ENCODE measurements around the gene SORCS2.

Gene SORCS2

GRCh38 chr4:7618361-7618760 is 426.0 kb downstream of the SORCS2 start:
- no peak for DNase-seq (ENCODE audit: low spot score)

- DNase-seq (ENCODE audit: low spot score), result no peak
These were observed 427.9 kb downstream of the SORCS2 start for GRCh38 chr4:7620086-7620813.

GRCh38 chr4:7620814-7621176 is 428.5 kb downstream of the SORCS2 start:
- no peak for DNase-seq (ENCODE audit: low spot score)

GRCh38 chr4:7621252-7622035 is 429.1 kb downstream of the SORCS2 start:
- DNase-seq (ENCODE audit: low spot score), result no peak

GRCh38 chr4:7622371-7622770 is 430.0 kb downstream of the SORCS2 start:
- DNase-seq (ENCODE audit: low spot score), result no peak

DNA sequence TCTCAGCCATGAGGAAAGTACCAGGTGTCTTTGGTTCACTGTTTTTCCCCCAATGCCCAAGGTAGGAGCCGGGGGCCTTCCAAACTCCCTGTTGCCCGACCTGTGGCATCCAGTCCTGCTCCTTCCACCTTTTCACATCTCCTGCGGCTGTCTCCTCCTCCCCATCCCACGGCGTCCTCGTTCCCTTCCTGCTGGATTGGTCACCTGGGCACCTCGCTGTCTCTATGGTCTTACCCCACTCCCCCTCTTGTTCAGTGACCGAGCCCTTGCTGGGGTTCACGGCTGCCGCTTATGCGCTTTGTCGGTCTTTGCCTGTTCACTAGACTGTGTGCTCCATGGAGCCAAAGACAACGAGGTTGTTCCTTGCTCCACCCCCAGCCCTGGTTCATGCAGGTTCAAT is 431.1 kb downstream of the SORCS2 start:
- DNase-seq (ENCODE audit: low spot score), result no peak

- no peak for DNase-seq (ENCODE audit: low spot score)
These were observed 432.1 kb downstream of the SORCS2 start for GRCh38 chr4:7624396-7624980.

DNA sequence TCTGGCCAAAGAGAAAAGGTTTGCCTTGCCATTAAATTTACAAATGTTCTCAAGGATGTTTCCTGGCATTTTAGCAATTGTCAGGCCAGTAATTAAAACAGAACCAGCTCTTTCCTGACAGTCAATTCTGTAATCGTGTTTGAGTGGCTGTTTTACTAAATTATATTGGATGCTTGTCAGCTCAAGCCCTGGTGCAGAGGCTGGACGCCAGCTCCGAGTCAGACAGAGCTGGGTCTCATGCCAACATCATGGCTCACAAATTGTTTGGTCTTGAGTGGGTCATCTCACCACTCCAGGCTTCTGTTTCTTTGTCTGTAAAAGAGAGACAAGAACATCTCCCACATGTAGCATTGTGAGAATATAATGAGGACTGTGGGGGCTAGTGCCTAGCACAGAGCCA is 432.7 kb downstream of the SORCS2 start:
- DNase-seq (ENCODE audit: low spot score), result peak; percentile 20

GRCh38 chr4:7626531-7626930 is 434.2 kb downstream of the SORCS2 start:
- no peak for DNase-seq (ENCODE audit: low spot score)

GRCh38 chr4:7627251-7628250 is 435.2 kb downstream of the SORCS2 start:
- DNase-seq (ENCODE audit: low spot score), result no peak

DNA sequence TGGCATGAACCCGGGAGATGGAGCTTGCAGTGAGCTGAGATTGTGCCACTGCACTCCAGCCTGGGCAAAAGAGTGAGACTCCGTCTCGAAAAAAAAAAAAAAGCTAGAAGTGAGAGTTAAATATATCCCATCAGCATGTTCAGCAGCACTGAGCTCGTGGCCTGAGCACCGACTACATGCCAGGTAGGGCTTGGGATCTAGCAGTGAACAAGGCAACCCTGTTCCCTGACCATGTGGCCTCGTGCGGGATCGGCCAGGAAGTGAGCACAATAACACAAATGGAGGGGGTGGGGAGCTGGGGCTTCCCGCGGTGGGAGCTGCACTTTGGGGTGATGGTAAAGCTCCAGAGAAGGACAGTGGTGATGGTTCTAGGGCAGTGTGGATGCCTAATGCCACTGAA is 436.1 kb downstream of the SORCS2 start:
- DNase-seq (ENCODE audit: low spot score), result no peak

DNA sequence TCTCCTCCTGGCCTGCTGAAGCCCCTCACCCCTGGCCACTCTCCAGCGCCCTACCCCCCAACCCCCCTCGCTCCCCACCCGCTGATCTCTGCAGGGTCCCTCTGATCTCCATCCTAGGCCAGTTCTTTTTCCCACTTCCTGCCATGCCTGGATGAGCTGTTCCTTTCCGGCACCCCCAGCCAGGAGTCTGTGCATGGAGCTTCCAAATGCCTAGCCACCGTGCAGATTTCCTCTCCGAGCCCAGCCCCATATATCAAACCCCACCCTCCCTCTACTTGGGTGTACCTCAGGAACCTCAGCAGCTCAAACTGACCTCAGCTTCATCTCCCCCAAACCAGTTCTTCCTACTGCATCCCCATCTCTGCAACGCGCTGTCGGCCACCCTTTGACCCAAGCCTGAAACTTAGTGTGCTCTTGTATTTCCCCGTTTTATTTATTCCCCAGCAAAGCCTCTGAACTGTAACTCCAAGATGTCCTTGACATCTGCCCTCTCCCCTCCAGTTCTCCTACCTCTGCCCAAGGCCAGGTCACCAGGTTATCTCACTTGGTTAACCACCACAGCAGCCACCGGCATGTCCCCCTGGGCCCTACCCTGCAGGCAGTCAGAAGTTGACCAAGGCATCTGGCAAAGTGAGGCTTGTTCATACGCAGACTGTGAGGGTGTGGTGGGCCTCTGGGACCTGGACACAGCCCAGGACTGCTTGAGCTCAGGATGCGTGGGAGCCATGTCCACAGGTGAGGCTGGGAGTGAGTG is 437.3 kb downstream of the SORCS2 start:
- no peak for DNase-seq (ENCODE audit: low spot score)

- peak; percentile 66 for DNase-seq (ENCODE audit: low spot score)
These were observed 438.4 kb downstream of the SORCS2 start for GRCh38 chr4:7630568-7631287.

DNA sequence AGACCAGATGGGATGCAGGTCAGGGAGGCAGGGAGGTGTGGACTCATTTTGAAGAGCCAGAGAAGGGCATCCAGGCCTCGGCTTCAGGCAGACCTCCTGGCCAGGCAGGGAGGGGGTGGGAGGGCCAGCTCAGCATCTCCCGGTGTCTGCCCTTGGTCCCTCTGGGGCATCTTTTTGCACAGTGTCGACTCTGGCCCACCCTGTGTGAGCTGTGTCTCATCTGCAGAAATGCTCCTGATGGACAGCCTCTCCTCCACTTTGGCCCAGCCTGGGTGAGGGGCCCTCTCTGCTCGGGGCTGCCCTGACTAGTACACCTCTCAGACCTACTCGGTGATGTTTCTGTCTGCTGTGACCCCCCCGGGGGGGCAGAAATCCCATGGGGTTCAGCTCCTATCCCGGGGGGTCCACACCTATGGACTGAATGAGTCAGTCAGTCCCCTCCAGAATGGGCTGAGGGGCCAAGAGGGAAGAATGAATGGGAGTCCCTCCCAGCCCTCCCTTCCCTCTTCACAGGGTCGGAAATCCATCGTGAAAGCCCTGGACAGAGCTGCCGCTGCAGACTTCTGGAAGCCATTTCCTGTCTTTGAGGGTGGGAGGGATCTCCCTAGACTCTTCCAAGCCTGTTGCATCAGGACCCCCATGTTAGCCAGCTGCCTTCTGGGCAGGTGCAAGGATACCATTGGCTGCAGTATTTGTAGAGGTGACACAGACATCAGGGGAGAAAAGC is 439.1 kb downstream of the SORCS2 start:
- no peak for DNase-seq (ENCODE audit: low spot score)

DNA sequence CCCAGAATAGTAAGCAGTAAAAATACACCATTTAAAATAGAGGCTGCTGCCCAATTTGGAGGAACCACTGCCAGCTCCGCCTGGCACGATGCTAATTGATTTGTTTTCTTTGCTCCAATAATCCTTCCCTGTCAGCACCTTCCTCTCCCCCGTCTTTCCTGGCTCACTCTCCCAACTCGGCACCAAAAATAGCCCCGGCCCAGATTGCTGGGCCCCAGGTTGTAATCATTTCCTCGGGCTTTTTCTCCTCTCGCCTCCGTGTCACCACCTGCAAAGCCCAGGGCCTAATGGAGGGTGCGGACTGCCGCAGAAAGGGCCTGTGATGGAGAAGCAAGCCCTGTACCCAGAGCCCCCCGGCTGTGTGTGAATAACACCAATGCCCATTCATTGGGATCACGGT is 440.0 kb downstream of the SORCS2 start:
- DNase-seq (ENCODE audit: low spot score), result no peak

DNA sequence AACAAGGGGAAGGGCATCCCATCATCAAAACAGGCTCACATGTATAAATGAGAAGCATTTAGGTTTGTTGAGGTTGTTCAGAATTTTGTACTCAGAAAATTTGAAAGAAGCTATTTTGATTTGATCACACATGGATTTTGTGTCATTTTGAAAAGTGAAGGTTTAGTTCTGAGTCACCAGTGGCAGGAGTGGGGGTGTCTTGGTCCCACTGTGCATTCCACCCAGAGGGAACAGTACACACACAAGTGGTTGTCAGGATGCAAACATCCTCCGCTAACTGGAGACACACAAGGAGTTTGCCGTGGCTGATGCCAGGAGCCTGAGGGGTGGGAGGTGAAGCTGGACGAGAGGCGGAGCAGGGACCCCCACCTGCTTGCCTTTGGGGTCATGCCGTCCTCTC is 440.6 kb downstream of the SORCS2 start:
- DNase-seq (ENCODE audit: low spot score), result no peak

DNA sequence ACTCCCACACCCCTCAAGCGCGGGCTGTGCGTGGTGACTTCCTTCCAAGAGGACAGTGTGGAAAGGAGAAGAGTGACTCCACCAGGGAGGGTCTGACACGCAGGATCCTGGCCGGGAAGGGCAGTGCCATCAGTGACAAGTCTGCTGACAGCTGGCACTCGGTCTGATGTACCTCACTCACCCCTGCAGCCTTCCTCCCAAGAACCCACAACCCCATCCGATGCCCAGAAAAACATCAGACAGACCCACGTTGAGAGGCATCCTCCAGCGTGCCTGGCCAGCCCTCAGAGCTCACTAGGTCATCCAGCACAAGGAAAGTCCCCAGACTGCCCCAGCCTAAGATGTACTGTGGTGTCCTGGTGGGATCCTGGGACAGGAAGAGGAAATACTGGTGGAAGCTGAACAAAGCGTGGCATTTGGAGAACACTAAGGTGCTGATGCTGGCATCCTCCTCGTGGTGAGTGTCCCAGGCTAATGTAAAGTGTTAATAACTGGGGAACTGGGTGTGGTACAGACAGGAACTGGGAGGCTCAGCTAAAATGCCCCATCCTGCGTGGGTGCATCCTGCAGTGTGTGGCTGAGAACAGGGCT is 442.4 kb downstream of the SORCS2 start:
- no peak for DNase-seq (ENCODE audit: low spot score)

GRCh38 chr4:7635445-7636239 is 443.3 kb downstream of the SORCS2 start:
- DNase-seq (ENCODE audit: low spot score), result no peak

- DNase-seq (ENCODE audit: low spot score), result no peak
These were observed 443.8 kb downstream of the SORCS2 start for GRCh38 chr4:7636240-7636508.
